Right lobe of liver (tissue), 4 donors: ENCODE data around the gene REPS2.

Source experiments
- CTCF ChIP-seq, 4 donors: fragments of 200-600 bp in 3 of 4; fragments of 450-650 bp in 1 of 4; IDR thresholded peaks; one replicate each; pipeline versions ENCODE4 v1.5.1 to v1.8.0; 2016 to 2022; ENCODE audit warnings: antibody characterized with exemption in 4 of 4, mild to moderate bottlenecking in 2 of 4
- POLR2A ChIP-seq: fragments of 450-650 bp; IDR thresholded peaks from one replicate; pipeline ENCODE4 v1.6.1; 2017; ENCODE audit warnings: antibody characterized with exemption, mild to moderate bottlenecking
- donor health status: DM: no; HTN: no; CAD: no.
- donor health status: DM: no; HTN: no; CAD: no.
- donor health status: DM: no; HTN: yes; CAD: no.

GRCh38 chrX:17039826-17040225 is 93.4 kb downstream of the REPS2 start:
- no peak for TF ChIP-seq POLR2A
- no peak for TF ChIP-seq CTCF (IDR thresholded peaks at IDR 0.05)
